K562 (cell line): ENCODE measurements around the gene DHRS13. TPM values are rescaled to one million over a fixed set of nuclear protein-coding genes. Genes with fewer than 3 reads are reported as not detected.

Experiments
- ARID3A ChIP-seq: IDR thresholded peaks from 2 replicates; pipeline ENCODE4 v1.6.1; 2012; ENCODE audit warnings: low read depth, low read length, improper control_type of control experiment, borderline replicate concordance
- COPS2 ChIP-seq: fragments of 450-650 bp; conservative IDR thresholded peaks from 2 replicates; pipeline ENCODE4 v1.6.1; 2016; ENCODE audit warnings: mild to moderate bottlenecking, moderate library complexity
- ELK1 ChIP-seq: sonication (generic); formaldehyde crosslinking; IDR thresholded peaks from 2 replicates; pipeline ENCODE4 v1.8.1; 2022; ENCODE audit warnings: missing genetic modification reagents
- GTF2E2 ChIP-seq: fragments of 200-800 bp; sonication (Bioruptor generic); IDR thresholded peaks from 2 replicates; pipeline ENCODE4 v1.6.1; 2016; ENCODE audit warnings: missing genetic modification characterization, missing compliant biosample characterization
- NFATC3 ChIP-seq: fragments of 450-650 bp; IDR thresholded peaks from 2 replicates; pipeline ENCODE4 v1.6.1; 2017; ENCODE audit warnings: mild to moderate bottlenecking
- POLR2AphosphoS2 ChIP-seq: IDR thresholded peaks from 2 replicates; pipeline ENCODE4 v1.6.1; 2012; ENCODE audit warnings: low read length, improper control_type of control experiment
- RREB1 ChIP-seq: fragments of 250-450 bp; sonication (Bioruptor Pico); IDR thresholded peaks from 2 replicates; pipeline ENCODE4 v1.4.0; 2020
- SOX6 ChIP-seq: fragments of 450-650 bp; IDR thresholded peaks from 2 replicates; pipeline ENCODE4 v1.6.1; 2014; ENCODE audit warnings: mild to moderate bottlenecking
- TOE1 ChIP-seq, 2 experiments: fragments of 450-650 bp in 1 of 2; sonication (generic) in 1 of 2; formaldehyde crosslinking in 1 of 2; IDR thresholded peaks; 2 replicates each; pipeline versions ENCODE4 v1.7.1 to v1.8.0; 2016 to 2022; ENCODE audit warnings: borderline replicate concordance in 2 of 2, mild to moderate bottlenecking in 2 of 2, antibody characterized with exemption in 1 of 2, inconsistent platforms in 1 of 2, low read depth in 1 of 2, missing genetic modification reagents in 1 of 2, moderate library complexity in 1 of 2
- ZBTB7A ChIP-seq: IDR thresholded peaks from 2 replicates; pipeline ENCODE4 v1.6.1; 2011; ENCODE audit warnings: low read depth, mild to moderate bottlenecking, low read length, moderate library complexity, borderline replicate concordance; ENCODE audit not compliant: control insufficient read depth
- ZNF133 ChIP-seq: fragments of 250-450 bp; sonication (Bioruptor Pico); IDR thresholded peaks from 2 replicates; pipeline ENCODE4 v1.4.0; 2020; ENCODE audit warnings: mild to moderate bottlenecking
- ZNF445 ChIP-seq: fragments of 250-450 bp; sonication (Bioruptor Pico); IDR thresholded peaks from 2 replicates; pipeline ENCODE4 v1.4.0; 2020; ENCODE audit warnings: low read depth, mild to moderate bottlenecking, moderate library complexity
- ZNF586 ChIP-seq: fragments of 450-650 bp; formaldehyde crosslinking; conservative IDR thresholded peaks from 2 replicates; pipeline ENCODE4 v1.4.0; 2020; ENCODE audit warnings: mild to moderate bottlenecking, moderate library complexity
- ZNF778 ChIP-seq: fragments of 450-650 bp; formaldehyde crosslinking; IDR thresholded peaks from 2 replicates; pipeline ENCODE4 v1.4.0; 2020; ENCODE audit warnings: mild to moderate bottlenecking, moderate library complexity
- polyA plus RNA-seq, 8 experiments: library from polyadenylated mRNA; depleted of rRNA in 4 of 8; stranded (reverse) in 5 of 8; unstranded in 3 of 8; fragments of >200 nt; fragmentation: Nextera tagmentation in 2 of 8; fragmentation: Illumina TruSeq in 1 of 8; extraction: Ambion mirVana in 2 of 8; extraction: Trizol in 1 of 8; gene quantifications; 2 replicates each; pipeline versions ENCODE4 v1.2.1 to v1.2.3, GENCODE V29; 2011 to 2014; ENCODE audit warnings: inconsistent platforms in 1 of 8, missing spikeins in 1 of 8
- total RNA-seq, 7 experiments: library from RNA; depleted of rRNA in 6 of 7; stranded (reverse); fragments of >200 nt in 6 of 7; fragmentation: Illumina TruSeq in 2 of 7; extraction: Trizol in 2 of 7; gene quantifications; 2 replicates each; pipeline versions ENCODE4 v1.2.1 to v1.2.3, GENCODE V29; 2011 to 2021; ENCODE audit warnings: low replicate concordance in 1 of 7
- TF ChIP-seq, protein P1 (sequence below): IDR thresholded peaks from 2 replicates; pipeline ENCODE4 v1.6.1; 2016; ENCODE audit warnings: missing genetic modification characterization, missing compliant biosample characterization
- TF ChIP-seq, protein P2 (sequence below): fragments of 250-450 bp; sonication (Bioruptor Pico); IDR thresholded peaks from 2 replicates; pipeline ENCODE4 v1.9.0; 2021; ENCODE audit warnings: mild to moderate bottlenecking

The DHRS13 gene
- total and polyA plus RNA-seq, 9 of the 15 experiments (the other 6 are each of a cell fraction or from before 2014, with no cell fraction given) = 0.32 to 52.3 (median 34.3) TPM; not detected in 1

- TF ChIP-seq RREB1 (CRISPR knock-in tag) = 0 out of 2 replicates have a peak, but pooled peaks have one; percentile 4
- TF ChIP-seq ZNF133 (CRISPR knock-in tag) = 0 out of 2 replicates have a peak, but pooled peaks have one; percentile 56
- TF ChIP-seq ZNF778 (CRISPR knock-in tag) = 0 out of 2 replicates have a peak, but pooled peaks have one; percentile 91
- no peak for TF ChIP-seq SOX6
- no peak for TF ChIP-seq GTF2E2 (tag)
- TF ChIP-seq ELK1 (CRISPR knock-in tag) = no peak
- TF ChIP-seq, protein P1, sequence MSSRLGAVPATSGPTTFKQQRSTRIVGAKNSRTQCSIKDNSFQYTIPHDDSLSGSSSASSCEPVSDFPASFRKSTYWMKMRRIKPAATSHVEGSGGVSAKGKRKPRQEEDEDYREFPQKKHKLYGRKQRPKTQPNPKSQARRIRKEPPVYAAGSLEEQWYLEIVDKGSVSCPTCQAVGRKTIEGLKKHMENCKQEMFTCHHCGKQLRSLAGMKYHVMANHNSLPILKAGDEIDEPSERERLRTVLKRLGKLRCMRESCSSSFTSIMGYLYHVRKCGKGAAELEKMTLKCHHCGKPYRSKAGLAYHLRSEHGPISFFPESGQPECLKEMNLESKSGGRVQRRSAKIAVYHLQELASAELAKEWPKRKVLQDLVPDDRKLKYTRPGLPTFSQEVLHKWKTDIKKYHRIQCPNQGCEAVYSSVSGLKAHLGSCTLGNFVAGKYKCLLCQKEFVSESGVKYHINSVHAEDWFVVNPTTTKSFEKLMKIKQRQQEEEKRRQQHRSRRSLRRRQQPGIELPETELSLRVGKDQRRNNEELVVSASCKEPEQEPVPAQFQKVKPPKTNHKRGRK (tag) = no peak
- no peak for TF ChIP-seq TOE1 (IDR thresholded peaks at IDR 0.05; ENCODE audit: borderline replicate concordance)
- no peak for TF ChIP-seq TOE1 (CRISPR knock-in tag; IDR thresholded peaks at IDR 0.05; ENCODE audit: borderline replicate concordance, low read depth)
- TF ChIP-seq ARID3A = no peak
- TF ChIP-seq, protein P2, sequence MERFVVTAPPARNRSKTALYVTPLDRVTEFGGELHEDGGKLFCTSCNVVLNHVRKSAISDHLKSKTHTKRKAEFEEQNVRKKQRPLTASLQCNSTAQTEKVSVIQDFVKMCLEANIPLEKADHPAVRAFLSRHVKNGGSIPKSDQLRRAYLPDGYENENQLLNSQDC (CRISPR knock-in tag) = no peak
- peak; percentile 10; the same call in 1 of the 2 replicates for TF ChIP-seq POLR2AphosphoS2
- TF ChIP-seq ZNF445 (CRISPR knock-in tag) = no peak
- TF ChIP-seq ZNF586 (CRISPR knock-in tag) = 0 out of 2 replicates have a peak, but pooled peaks have one; percentile 43
- TF ChIP-seq COPS2 = no peak
- TF ChIP-seq NFATC3 = no peak
- no peak for TF ChIP-seq ZBTB7A
Measured at GRCh38 chr17:28897769-28898526, 4.9 kb downstream of the DHRS13 start (continued).
